NCI-H2171 treated with DMSO at 0.1 percent for 48 hours (cell line): ENCODE measurements around the gene NT5DC1.
A peak's percentile ranks its signal among the peaks of the same experiment; 100 is the strongest.
"Not testable (repeated sequence)": the region's sequence is repeated elsewhere in the genome, so short reads cannot be mapped to it uniquely, and the experiment has no call there.

ENCODE experiments used
- DNase-seq: peaks from one replicate; lab custom pipeline; 2025; lab: John Stamatoyannopoulos, UW

NT5DC1 gene

DNA sequence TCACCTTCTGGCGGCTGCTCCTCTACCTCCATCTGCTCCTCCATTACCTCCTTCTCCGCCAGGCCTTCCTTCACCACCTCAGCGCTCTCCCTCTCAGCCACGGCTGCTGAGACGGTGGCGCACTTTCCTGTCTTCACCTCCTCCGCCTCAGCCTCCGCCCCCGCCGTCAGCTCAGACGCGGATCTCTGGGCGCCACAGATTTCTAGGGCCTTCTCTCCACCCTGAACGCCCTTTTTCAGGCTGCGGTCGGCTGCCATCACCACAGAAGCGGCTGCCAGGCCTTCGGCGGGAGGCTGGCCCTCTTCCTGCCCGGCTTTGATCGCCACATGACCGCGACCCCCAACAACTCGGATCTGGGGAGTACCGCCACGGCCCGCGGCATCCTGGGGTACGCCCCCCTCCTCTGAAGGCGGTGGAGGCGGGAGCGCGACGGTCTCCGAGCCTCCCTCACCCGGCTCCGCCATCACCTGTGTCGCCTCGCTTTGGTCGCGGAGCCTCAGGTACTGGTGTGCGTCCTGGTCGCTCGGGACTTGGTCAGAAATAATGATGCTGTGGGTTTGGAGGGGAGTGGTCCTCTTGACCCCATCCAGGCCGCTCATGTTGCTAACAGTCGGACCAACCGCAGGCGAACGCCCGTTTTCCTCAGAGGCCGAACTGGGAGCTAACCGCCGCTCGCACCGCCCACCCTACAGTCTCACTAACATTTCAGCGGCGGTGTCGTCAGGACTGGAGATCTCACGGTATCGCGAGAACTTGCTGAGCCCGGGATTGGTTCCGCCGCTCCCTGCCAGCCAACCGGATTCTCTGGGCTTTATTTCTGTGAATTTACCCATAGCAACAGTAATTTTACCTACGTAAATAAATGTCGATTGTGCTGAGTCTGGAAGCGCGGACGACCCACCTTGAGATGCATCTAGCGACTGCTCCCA lies 178.8 kb downstream of the NT5DC1 start, which contains the start of gene TSPYL1:
Gene TSPYL1, minus strand, starts transcription at position 699 of the 929 bp plus-strand sequence. Its CDS starts 100 bp downstream, at position 599.
- DNase-seq, result peak; percentile 96

DNA sequence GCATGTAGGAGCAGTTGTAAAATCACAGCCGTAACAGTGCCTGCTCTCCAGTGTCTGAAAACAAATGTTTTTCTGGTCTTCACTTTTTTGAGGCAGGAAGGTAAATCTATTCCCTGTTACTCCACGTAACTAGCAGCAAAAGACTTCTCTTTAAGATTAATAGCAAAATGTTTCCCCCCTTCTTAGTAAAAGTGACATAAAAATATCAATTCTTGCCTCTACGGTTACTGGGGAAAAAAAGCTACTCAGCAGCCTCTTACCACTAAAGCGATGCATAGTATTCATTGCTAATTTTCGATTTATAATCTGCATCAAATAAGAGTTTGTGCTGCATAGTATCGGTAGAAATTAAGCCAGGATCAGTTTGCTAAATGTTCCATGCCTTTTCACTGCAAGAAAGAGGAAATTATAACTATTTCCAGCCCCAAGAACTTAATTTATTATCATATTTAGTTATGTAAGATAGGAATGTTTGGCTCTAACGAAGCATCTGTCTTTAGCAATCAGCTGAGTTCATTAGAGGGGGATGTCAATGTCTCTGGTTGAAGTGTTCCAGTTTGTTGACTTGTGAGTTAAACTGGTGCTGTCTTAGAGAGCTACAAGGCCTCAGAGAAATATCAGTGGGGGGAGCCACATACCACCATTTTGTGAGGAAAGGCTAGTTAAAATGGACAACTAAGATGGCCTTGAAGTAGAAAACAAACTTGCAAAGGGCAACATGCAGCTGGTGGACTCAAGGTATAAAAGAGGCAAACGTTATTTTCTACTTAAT lies 179.7 kb downstream of the NT5DC1 start:
- DNase-seq, result no peak

- no peak for DNase-seq
These were observed 180.3 kb downstream of the NT5DC1 start for GRCh38 chr6:116280933-116281316.

- DNase-seq, result no peak
These were observed 182.0 kb downstream of the NT5DC1 start for GRCh38 chr6:116282698-116283097.

- no peak for DNase-seq
These were observed 182.5 kb downstream of the NT5DC1 start for GRCh38 chr6:116283191-116283590.

DNA sequence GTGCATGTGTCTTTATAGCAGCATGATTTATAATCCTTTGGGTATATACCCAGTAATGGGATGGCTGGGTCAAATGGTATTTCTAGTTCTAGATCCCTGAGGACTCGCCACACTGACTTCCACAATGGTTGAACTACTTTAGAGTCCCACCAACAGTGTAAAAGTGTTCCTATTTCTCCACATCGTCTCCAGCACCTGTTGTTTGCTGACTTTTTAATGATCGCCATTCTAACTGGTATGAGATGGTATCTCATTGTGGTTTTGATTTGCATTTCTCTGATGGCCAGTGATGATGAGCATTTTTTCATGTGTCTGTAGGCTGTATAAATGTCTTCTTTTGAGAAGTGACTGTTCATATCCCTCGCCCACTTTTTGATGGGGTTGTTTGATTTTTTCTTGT lies 184.3 kb downstream of the NT5DC1 start:
- not testable (repeated sequence) for DNase-seq

- DNase-seq, result no peak
These were observed 186.2 kb downstream of the NT5DC1 start for GRCh38 chr6:116286773-116287358.

GRCh38 chr6:116287689-116288282 lies 187.1 kb downstream of the NT5DC1 start:
- peak; percentile 32 for DNase-seq

DNA sequence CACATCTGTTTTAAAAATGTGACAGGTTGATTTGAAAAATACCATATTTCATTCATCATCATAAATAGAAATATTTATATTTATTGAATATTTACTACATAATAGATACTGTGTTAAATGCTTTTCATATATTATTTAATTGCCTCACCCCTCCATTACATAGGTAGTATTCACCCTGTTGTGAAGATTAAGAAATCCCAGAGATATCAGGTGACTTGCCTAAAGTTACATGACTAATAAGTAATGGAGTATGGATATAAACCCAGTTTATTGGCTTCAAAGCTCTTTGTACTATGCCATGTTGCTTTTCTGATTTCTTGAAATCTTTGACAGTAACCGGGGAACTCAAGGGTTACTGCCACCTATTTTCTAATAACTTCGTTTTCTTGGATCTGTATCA lies 189.2 kb downstream of the NT5DC1 start:
- no peak for DNase-seq

GRCh38 chr6:116290799-116291198 lies 190.1 kb downstream of the NT5DC1 start:
- DNase-seq, result no peak

GRCh38 chr6:116291701-116292396 lies 191.2 kb downstream of the NT5DC1 start:
- no peak for DNase-seq

DNA sequence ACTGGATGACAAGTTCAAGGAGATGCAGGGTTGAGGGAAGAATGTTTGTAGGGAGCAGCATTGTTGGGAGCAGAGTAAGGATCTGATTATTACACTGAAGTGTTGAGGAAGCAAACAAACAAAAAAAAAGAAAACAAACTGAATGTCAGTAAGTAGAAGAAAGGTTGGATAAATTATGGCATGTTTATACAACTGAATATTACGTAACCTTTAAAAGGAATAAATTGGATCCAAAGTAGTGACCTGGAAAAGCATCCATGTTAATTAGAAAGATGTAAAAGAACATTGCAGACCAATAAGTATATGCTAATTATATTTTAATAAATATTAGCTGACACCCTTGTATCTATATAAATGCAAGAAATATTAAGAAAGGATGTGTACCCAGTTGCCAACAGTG lies 191.9 kb downstream of the NT5DC1 start:
- DNase-seq, result no peak

GRCh38 chr6:116298273-116298672 lies 197.6 kb downstream of the NT5DC1 start:
- no peak for DNase-seq

DNA sequence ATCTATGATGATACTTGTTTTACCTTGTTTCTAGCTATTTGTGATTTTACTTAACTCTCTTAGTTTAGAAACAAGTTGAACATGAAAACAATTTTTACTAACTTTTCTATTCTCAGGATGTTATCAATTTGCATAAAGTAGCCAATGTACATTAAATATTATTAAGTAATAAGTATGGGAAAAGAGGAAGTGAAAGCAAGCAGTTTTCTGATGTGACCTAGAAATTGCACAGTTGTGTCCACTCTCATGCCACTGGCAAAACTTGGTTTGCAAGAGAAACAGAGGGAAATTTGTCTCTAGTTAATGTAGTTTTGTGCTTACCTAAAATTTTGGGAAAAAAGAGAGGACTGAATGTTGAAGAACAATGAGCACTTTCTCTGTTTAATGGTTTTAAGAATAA lies 198.3 kb downstream of the NT5DC1 start:
- DNase-seq, result no peak
